BJ (cell line): ENCODE measurements around the gene HMGXB3. TPM values are rescaled to one million over a fixed set of nuclear protein-coding genes. Genes with fewer than 3 reads are reported as not detected.

Source experiments
- CTCF ChIA-PET: fragments of 350-600 bp; formaldehyde crosslinking; extraction: SDS; loops from one replicate; lab custom pipeline; 2021; ENCODE audit warnings: antibody characterized with exemption, inconsistent platforms; lab: Yijun Ruan, JAX
- POLR2A ChIA-PET: fragments of 300-600 bp; sonication (Branson Sonifier 250); formaldehyde crosslinking; extraction: SDS; loops from one replicate; lab custom pipeline; 2021; ENCODE audit warnings: antibody characterized with exemption; lab: Charles Lee
- DNase-seq: peaks from one replicate; pipeline ENCODE4 v3.0.0-alpha.2; 2011; ENCODE audit warnings: low read depth
- H3K27me3 ChIP-seq: 2 replicates; pipeline ENCODE4 v1.6.0; 2011; ENCODE audit warnings: low read length; ENCODE audit not compliant: control insufficient read depth, insufficient read depth
- H3K36me3 ChIP-seq: 2 replicates; pipeline ENCODE4 v1.5.1; 2011; ENCODE audit warnings: low read length; ENCODE audit not compliant: control insufficient read depth, insufficient read depth
- H3K4me3 ChIP-seq: 2 replicates; pipeline ENCODE4 v1.5.1; 2011; ENCODE audit warnings: low read depth, mild to moderate bottlenecking, control low read depth, low read length
- CTCF ChIP-seq: IDR thresholded peaks from 2 replicates; pipeline ENCODE4 v1.5.1; 2011; ENCODE audit warnings: low read depth, mild to moderate bottlenecking, control low read depth, inconsistent platforms, low read length, moderate library complexity; ENCODE audit not compliant: insufficient read depth
- polyA plus RNA-seq: library from polyadenylated mRNA; depleted of rRNA; stranded (reverse); fragments of >200 nt; gene quantifications from 2 replicates; pipeline ENCODE4 v1.2.3, GENCODE V29; 2011

Gene HMGXB3
- polyA plus RNA-seq, 1 experiment: 39.0 TPM

DNA sequence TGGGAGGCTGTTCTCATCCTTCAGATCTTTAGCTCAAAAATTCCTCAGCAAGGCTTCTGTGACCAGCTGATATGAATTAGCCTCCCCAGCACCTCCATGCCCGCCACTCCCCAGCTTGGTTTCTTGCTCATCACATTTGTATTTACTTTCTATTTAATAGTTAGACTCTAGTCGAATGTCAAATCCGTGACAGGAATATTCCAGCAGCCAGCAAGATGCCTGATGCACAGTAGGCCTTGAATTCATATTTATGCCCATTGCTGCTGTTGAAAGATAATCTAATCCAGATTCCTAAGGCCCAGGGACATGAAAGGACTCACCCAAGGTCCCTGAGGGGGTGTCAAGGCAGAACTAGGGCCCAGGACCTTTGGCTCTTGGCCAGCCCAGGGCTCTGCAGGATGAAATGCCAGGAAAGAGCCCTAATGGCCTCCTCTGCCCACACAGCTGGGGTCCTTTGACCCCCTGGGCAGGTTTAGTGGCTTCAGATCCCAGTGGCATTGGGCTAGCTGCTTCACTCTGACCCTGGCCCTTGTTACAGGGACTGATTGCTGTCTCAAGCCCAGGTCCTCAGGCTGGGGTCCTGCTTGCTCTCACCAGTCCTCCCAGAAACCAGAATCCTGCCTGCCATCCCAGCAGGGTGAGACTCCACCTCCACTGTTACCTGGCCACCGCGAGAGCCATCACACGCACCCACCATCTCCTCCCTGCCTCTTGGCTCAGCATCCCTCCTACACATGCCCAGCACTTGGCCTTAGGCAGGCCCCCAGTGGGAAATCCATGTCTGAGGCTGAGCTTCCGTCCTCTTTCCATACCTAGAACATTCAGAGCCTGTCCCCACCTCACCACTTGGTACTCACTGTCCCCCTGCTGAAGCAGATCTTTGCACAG is 78.5 kb downstream of the HMGXB3 start:
- Histone ChIP-seq H3K4me3 (no peak overlapping the region), H3K27me3 (peaks cover 3% of the 10 kb centered on the region; the same call in 1 of the 2 replicates), H3K36me3 (no peaks in the 10 kb centered on the region)
- no peak for DNase-seq
- ChIA-PET POLR2A (no interaction called here), CTCF (interaction anchor here (0.8 kb wide), 1 partner anchor 10 kb away, joined by 3 read pairs; no protein-coding TSS in a partner anchor)
- TF ChIP-seq CTCF: no peak

DNA sequence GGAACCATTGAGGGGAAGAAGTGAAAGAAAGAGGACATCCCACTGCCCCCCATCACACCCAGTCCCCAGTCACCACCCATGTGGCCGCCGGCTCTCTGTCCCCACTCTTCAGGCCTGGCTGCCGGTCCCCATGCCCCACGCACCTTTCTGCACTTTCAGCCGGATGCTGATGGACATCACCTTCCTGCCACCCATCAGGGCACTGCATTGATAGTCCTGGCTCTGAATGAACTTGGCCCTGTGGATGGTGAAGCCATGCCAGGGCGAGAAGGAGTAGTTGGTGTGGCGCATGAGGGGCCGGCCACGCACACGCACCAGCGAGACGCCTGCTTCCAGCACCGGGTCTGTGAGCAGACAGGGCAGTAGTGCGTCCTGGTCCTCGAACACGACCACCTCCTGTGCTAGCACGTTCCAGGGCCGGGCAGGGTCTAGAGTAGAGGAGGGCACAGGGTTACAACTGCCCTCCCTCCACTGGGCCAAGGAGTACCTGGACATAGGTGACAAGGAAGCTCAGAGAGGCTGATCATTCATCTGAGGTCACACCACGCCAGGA is 79.4 kb downstream of the HMGXB3 start:
- no peaks in the 10 kb centered on the region for H3K36me3 ChIP-seq
- no peak overlapping the region for H3K4me3 ChIP-seq
- ChIA-PET CTCF (interaction anchor here (0.8 kb wide), 1 partner anchor 11 kb away, joined by 3 read pairs; no protein-coding TSS in a partner anchor), POLR2A (no interaction called here)
- peaks cover 2% of the 10 kb centered on the region; the same call in 1 of the 2 replicates for H3K27me3 ChIP-seq
- TF ChIP-seq CTCF: no peak
- DNase-seq: no peak

- no peak overlapping the region for H3K4me3 ChIP-seq
- TF ChIP-seq CTCF: no peak
- no peaks in the 10 kb centered on the region; the same call in 1 of the 2 replicates for H3K27me3 ChIP-seq
- no peak for DNase-seq
- CTCF ChIA-PET: interaction anchor here (0.7 to 1.4 kb wide), 2 partner anchors 10 to 55 kb away, joined by 3 to 4 read pairs; no protein-coding TSS in a partner anchor
- POLR2A ChIA-PET: interaction anchor here (0.6 kb wide), 1 partner anchor 13 kb away, joined by 3 read pairs; no protein-coding TSS in a partner anchor
- H3K36me3 ChIP-seq: no peaks in the 10 kb centered on the region
Measured at GRCh38 chr5:150080696-150081435, 80.3 kb downstream of the HMGXB3 start.

DNA sequence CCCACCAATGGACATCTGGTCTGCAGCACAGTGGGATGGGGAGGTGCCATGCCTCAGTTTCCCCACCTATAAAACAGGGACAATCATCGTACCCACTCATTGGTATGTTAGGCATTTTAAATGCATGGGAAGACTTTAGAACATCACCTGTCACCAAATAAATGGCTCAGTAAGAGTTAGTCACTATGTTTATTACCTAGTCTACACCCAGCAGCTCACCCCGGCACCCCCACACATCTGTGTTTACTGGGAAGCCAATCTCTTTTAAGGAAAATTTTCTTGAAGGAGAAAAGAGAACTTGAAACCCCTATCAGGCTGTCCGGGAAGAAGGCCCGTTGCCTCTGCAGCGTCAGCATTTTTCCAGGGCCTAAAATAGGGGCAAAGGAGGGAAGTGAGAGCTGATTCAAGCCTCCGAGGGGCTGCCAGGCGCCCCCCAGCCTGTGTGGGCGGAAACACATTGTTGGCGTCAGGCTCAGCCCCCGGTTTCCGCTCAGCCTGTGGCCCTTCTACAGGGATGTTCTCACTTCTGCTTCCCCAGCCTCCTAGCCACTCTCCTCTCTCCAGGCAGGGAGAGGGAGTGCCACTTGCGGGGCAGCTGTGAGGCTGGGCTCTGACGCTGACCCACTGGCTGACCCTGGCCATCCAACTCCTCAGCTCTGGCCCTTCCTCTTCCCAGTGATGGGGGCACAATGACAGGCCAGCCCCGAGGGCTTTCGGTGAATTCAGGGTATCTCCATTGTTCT is 81.2 kb downstream of the HMGXB3 start:
- H3K36me3 ChIP-seq: no peaks in the 10 kb centered on the region
- ChIA-PET POLR2A (interaction anchor here (0.6 kb wide), 1 partner anchor 12 kb away, joined by 3 read pairs; no protein-coding TSS in a partner anchor), CTCF (interaction anchor here (0.6 to 2.0 kb wide), 5 partner anchors 9 to 395 kb away, joined by 3 to 5 read pairs (median 4); no protein-coding TSS in a partner anchor)
- DNase-seq: no peak
- H3K27me3 ChIP-seq: peaks cover 4% of the 10 kb centered on the region
- no peak overlapping the region for H3K4me3 ChIP-seq
- TF ChIP-seq CTCF: no peak
